ENCODE data around the gene DDX46.

DDX46 gene

GRCh38 chr5:134874831-134875655 is 116.5 kb downstream of the DDX46 start:
- peak overlapping the region; percentile 83 for H3K4me3 ChIP-seq (ENCODE audit: low read depth, low read length)
- no peak for DNase-seq (ENCODE audit: low read depth)
- no peak for TF ChIP-seq CTCF (IDR thresholded peaks at IDR 0.05; ENCODE audit: low read depth, low read length, missing control alignments)
- in situ Hi-C loops (cut with HindIII; ENCODE audit: low sequenced_read_pairs), result no loop called here

GRCh38 chr5:134877159-134877558 is 118.6 kb downstream of the DDX46 start:
- DNase-seq (ENCODE audit: low read depth), result no peak
- in situ Hi-C loops (cut with HindIII; ENCODE audit: low sequenced_read_pairs), result no loop called here

GRCh38 chr5:134878403-134878802 is 119.8 kb downstream of the DDX46 start:
- in situ Hi-C loops (cut with HindIII; ENCODE audit: low sequenced_read_pairs), result no loop called here
- DNase-seq (ENCODE audit: low read depth), result no peak
- TF ChIP-seq CTCF (IDR thresholded peaks at IDR 0.05; ENCODE audit: low read depth, low read length, missing control alignments), result no peak
- no peak overlapping the region for H3K4me3 ChIP-seq (ENCODE audit: low read depth, low read length)

More at GRCh38 chr5:134877159-134877558, 118.6 kb downstream of the DDX46 start:
- H3K4me3 ChIP-seq (ENCODE audit: low read depth, low read length), result no peak overlapping the region
- TF ChIP-seq CTCF (IDR thresholded peaks at IDR 0.05; ENCODE audit: low read depth, low read length, missing control alignments), result no peak

GRCh38 chr5:134879456-134879855 is 120.9 kb downstream of the DDX46 start:
- no peak overlapping the region for H3K4me3 ChIP-seq (ENCODE audit: low read depth, low read length)
- DNase-seq (ENCODE audit: low read depth), result no peak
- in situ Hi-C loops (cut with HindIII; ENCODE audit: low sequenced_read_pairs), result no loop called here
- TF ChIP-seq CTCF (IDR thresholded peaks at IDR 0.05; ENCODE audit: low read depth, low read length, missing control alignments), result no peak
